K562 (cell line): ENCODE results near the gene RUVBL1. TPM values are rescaled to one million over a fixed set of nuclear protein-coding genes. Genes with fewer than 3 reads are reported as not detected.

Experiments used
- ATAC-seq: fragments of 200-7000 bp; cut with Tn5 transposase; 3 replicates; pipeline ENCODE4 v1.9.1; 2020; ENCODE audit warnings: moderate library complexity
- BruUV-seq: library from RNA; stranded (reverse); fragments of 400-500 nt; replicated peaks from 2 replicates; lab custom pipeline; 2021; lab: Mats Ljungman, UMichigan
- CTCF ChIA-PET: fragments of 300-600 bp; formaldehyde crosslinking; extraction: SDS; loops from one replicate; lab custom pipeline; 2021; ENCODE audit warnings: low intra/inter-chr PET ratio; lab: Yijun Ruan, JAX
- POLR2A ChIA-PET: fragments of 300-600, 350-650 bp; sonication (Branson Sonifier 250); formaldehyde crosslinking; extraction: SDS; loops from one replicate; lab custom pipeline; 2021; ENCODE audit warnings: antibody characterized with exemption, inconsistent platforms; lab: Yijun Ruan, JAX
- DNase-seq, 4 experiments: peaks; one replicate each; pipeline versions ENCODE4 v3.0.0 to v3.0.0-alpha.2; 2011 to 2018; ENCODE audit warnings: low spot score in 3 of 4, mixed read lengths in 3 of 4; ENCODE audit errors: extremely low read depth in 1 of 4
- FAIRE-seq: peaks from 2 replicates; lab custom pipeline; 2011; peaks lifted over from hg19 to GRCh38; lab: Jason Lieb, UNC
- H2AFZ ChIP-seq: 2 replicates; pipeline ENCODE4 v1.6.0; 2011; ENCODE audit warnings: low read depth, low read length, control low read depth, inconsistent platforms
- H3K27ac ChIP-seq: fragments of 200-600 bp; 3 replicates; pipeline ENCODE4 v1.8.0; 2011; ENCODE audit warnings: low read depth, mild to moderate bottlenecking, control low read depth, inconsistent platforms, low read length, moderate library complexity, mixed read lengths; ENCODE audit errors: extremely low read depth
- H3K27me3 ChIP-seq, 2 experiments: fragments of 300-600 bp in 1 of 2; 2 replicates in 1 of 2; 3 replicates in 1 of 2; pipeline versions ENCODE4 v1.6.0 to v1.8.0; 2011; ENCODE audit warnings: inconsistent platforms in 2 of 2, low read length in 2 of 2, mild to moderate bottlenecking in 1 of 2, mixed read lengths in 1 of 2, moderate library complexity in 1 of 2; ENCODE audit not compliant: control insufficient read depth in 2 of 2, insufficient read depth in 2 of 2
- H3K36me3 ChIP-seq: fragments of 300-600 bp; 3 replicates; pipeline ENCODE4 v1.8.0; 2011; ENCODE audit warnings: mild to moderate bottlenecking, low read length, inconsistent platforms; ENCODE audit not compliant: control insufficient read depth, insufficient read depth
- H3K4me1 ChIP-seq, 2 experiments: fragments of 200-600 bp in 1 of 2; replicated peaks in 1 of 2; 2 replicates in 1 of 2; 3 replicates in 1 of 2; pipeline versions ENCODE4 v1.5.1 to v1.8.0; 2011; ENCODE audit warnings: inconsistent platforms in 2 of 2, low read length in 2 of 2, mild to moderate bottlenecking in 1 of 2, mixed read lengths in 1 of 2, moderate library complexity in 1 of 2; ENCODE audit not compliant: control insufficient read depth in 2 of 2, insufficient read depth in 2 of 2
- H3K4me2 ChIP-seq: 2 replicates; pipeline ENCODE4 v1.6.1; 2011; ENCODE audit warnings: low read length, control low read depth, inconsistent platforms, mixed read lengths; ENCODE audit not compliant: insufficient read depth
- H3K4me3 ChIP-seq: fragments of 200-600 bp; sonication (generic), shearing (Covaris generic); 2 replicates; pipeline ENCODE4 v1.5.1; 2016; ENCODE audit warnings: control low read depth, inconsistent platforms
- H3K79me2 ChIP-seq: fragments of 200-600 bp; 3 replicates; pipeline ENCODE4 v1.8.0; 2011; ENCODE audit warnings: low read length, inconsistent platforms; ENCODE audit not compliant: control insufficient read depth, insufficient read depth
- H3K9ac ChIP-seq, 2 experiments: 2 replicates each; pipeline versions ENCODE4 v1.6.0 to v1.6.1; 2011; ENCODE audit warnings: low read depth in 2 of 2, low read length in 2 of 2, control low read depth in 1 of 2, inconsistent platforms in 1 of 2, mild to moderate bottlenecking in 1 of 2, mixed read lengths in 1 of 2; ENCODE audit not compliant: insufficient read depth in 1 of 2
- H3K9me1 ChIP-seq: one replicate; pipeline ENCODE4 v1.6.0; 2011; ENCODE audit warnings: inconsistent platforms, mild to moderate bottlenecking, low read length, moderate library complexity; ENCODE audit not compliant: control insufficient read depth, insufficient read depth
- H3K9me3 ChIP-seq: replicated peaks from 2 replicates; pipeline ENCODE4 v1.5.1; 2011; ENCODE audit warnings: low read depth, low read length, inconsistent platforms; ENCODE audit not compliant: control insufficient read depth, insufficient read depth
- H4K20me1 ChIP-seq: replicated peaks from 2 replicates; pipeline ENCODE4 v1.6.1; 2011; ENCODE audit warnings: low read length, inconsistent platforms, mixed read lengths; ENCODE audit not compliant: control insufficient read depth, insufficient read depth
- CTCFL ChIP-seq: IDR thresholded peaks from 2 replicates; pipeline ENCODE4 v1.6.1; 2011; ENCODE audit warnings: borderline replicate concordance, low read depth, mild to moderate bottlenecking, moderate library complexity, low read length; ENCODE audit not compliant: insufficient read depth, poor library complexity, severe bottlenecking
- ETV6 ChIP-seq, 3 experiments: fragments of 150-350 bp in 1 of 3; sonication (generic) in 1 of 3; formaldehyde crosslinking in 1 of 3; IDR thresholded peaks; 2 replicates each; pipeline versions ENCODE4 v1.6.1 to v1.8.0; 2014 to 2022; ENCODE audit warnings: borderline replicate concordance in 2 of 3, low read depth in 2 of 3, antibody characterized with exemption in 1 of 3, low read length in 1 of 3, mild to moderate bottlenecking in 1 of 3, missing genetic modification reagents in 1 of 3
- KDM2B ChIP-seq: fragments of 250-450 bp; sonication (Bioruptor Pico); IDR thresholded peaks from 2 replicates; pipeline ENCODE4 v1.8.0; 2021; ENCODE audit warnings: mild to moderate bottlenecking, moderate library complexity
- NCOR1 ChIP-seq: fragments of 450-650 bp; IDR thresholded peaks from 2 replicates; pipeline ENCODE4 v1.6.1; 2016; ENCODE audit warnings: mild to moderate bottlenecking, moderate library complexity
- PYGO2 ChIP-seq: fragments of 450-650 bp; IDR thresholded peaks from 2 replicates; pipeline ENCODE4 v1.6.1; 2016; ENCODE audit warnings: mild to moderate bottlenecking, missing genetic modification characterization, moderate library complexity, missing compliant biosample characterization
- RERE ChIP-seq: sonication (generic); formaldehyde crosslinking; IDR thresholded peaks from 2 replicates; pipeline ENCODE4 v1.8.0; 2023; ENCODE audit warnings: missing genetic modification reagents, mild to moderate bottlenecking, borderline replicate concordance
- SMAD3 ChIP-seq: fragments of 450-650 bp; formaldehyde crosslinking; conservative IDR thresholded peaks from 2 replicates; pipeline ENCODE4 v1.4.0; 2020; ENCODE audit warnings: mild to moderate bottlenecking
- ZNF143 ChIP-seq: sonication (generic); formaldehyde crosslinking; IDR thresholded peaks from 2 replicates; pipeline ENCODE4 v1.9.0; 2022; ENCODE audit warnings: mild to moderate bottlenecking, missing genetic modification reagents
- ZNF347 ChIP-seq: fragments of 450-650 bp; formaldehyde crosslinking; IDR thresholded peaks from 2 replicates; pipeline ENCODE4 v1.4.0; 2020; ENCODE audit warnings: low read depth, mild to moderate bottlenecking, moderate library complexity
- WGBS: fragments of 100-300 bp; shearing (Covaris generic); methylation state at CpG from one replicate; pipeline ENCODE4 v1.1.6; 2016; ENCODE audit warnings: low coverage, mixed read lengths; ENCODE audit not compliant: insufficient coverage; ENCODE audit errors: missing lambda C conversion rate; 5-methylcytosine and 5-hydroxymethylcytosine counted together
- in situ Hi-C: fragments of 300-500 bp; cut with MboI; formaldehyde crosslinking; loops from 4 replicates; pipeline ENCODE4 v1.15.0; 2018; ENCODE audit warnings: inconsistent platforms, mixed read lengths
- intact Hi-C: fragments of 100-400 bp; cut with micrococcal nuclease; formaldehyde crosslinking; loops from 2 replicates; pipeline ENCODE4 v1.14.2; 2022
- polyA plus RNA-seq, 8 experiments: library from polyadenylated mRNA; depleted of rRNA in 4 of 8; stranded (reverse) in 5 of 8; unstranded in 3 of 8; fragments of >200 nt; fragmentation: Nextera tagmentation in 2 of 8; fragmentation: Illumina TruSeq in 1 of 8; extraction: Ambion mirVana in 2 of 8; extraction: Trizol in 1 of 8; gene quantifications; 2 replicates each; pipeline versions ENCODE4 v1.2.1 to v1.2.3, GENCODE V29; 2011 to 2014; ENCODE audit warnings: inconsistent platforms in 1 of 8, missing spikeins in 1 of 8
- total RNA-seq, 7 experiments: library from RNA; depleted of rRNA in 6 of 7; stranded (reverse); fragments of >200 nt in 6 of 7; fragmentation: Illumina TruSeq in 2 of 7; extraction: Trizol in 2 of 7; gene quantifications; 2 replicates each; pipeline versions ENCODE4 v1.2.1 to v1.2.3, GENCODE V29; 2011 to 2021; ENCODE audit warnings: low replicate concordance in 1 of 7

RUVBL1 gene
- total and polyA plus RNA-seq, 9 of the 15 experiments (the other 6 are each of a cell fraction or from before 2014, with no cell fraction given) = 20.7 to 147 (median 113) TPM

- H2AFZ ChIP-seq = no peak overlapping the region
- H4K20me1 ChIP-seq = no peaks in the 10 kb centered on the region
- no peak overlapping the region for H3K4me3 ChIP-seq
- in situ Hi-C loops = no loop called here
- ATAC-seq = no peak
- intact Hi-C loops = no loop called here
- CTCF ChIA-PET = no interaction called here
- H3K4me2 ChIP-seq = no peak overlapping the region
- H3K9me3 ChIP-seq = no peaks in the 10 kb centered on the region
- no peaks in the 10 kb centered on the region for H3K79me2 ChIP-seq
- 59% methylated on average over 2 of the region's 4 CpGs for WGBS
- no TSS peak for BruUV-seq
- POLR2A ChIA-PET = no interaction called here
- no peak overlapping the region for H3K27ac ChIP-seq
- DNase-seq = no peak
- H3K36me3 ChIP-seq = no peaks in the 10 kb centered on the region
- peaks cover 13 to 18% of the 10 kb centered on the region in 2 experiments; a peak in 4 of 5 replicates for H3K4me1 ChIP-seq
- TF ChIP-seq NCOR1 (no peak), RERE (CRISPR knock-in tag) (no peak), PYGO2 (tag) (no peak), CTCFL (no peak), ZNF143 (CRISPR knock-in tag) (no peak), SMAD3 (no peak), ZNF347 (no peak), KDM2B (CRISPR knock-in tag) (no peak), ETV6 (IDR thresholded peaks at IDR 0.05; ENCODE audit: borderline replicate concordance in 1 of 2, low read depth in 2 of 2, low read length in 1 of 2) (no peak), ETV6 (CRISPR knock-in tag; IDR thresholded peaks at IDR 0.05; ENCODE audit: borderline replicate concordance) (no peak)
- H3K27me3 ChIP-seq = no peaks in the 10 kb centered on the region
- no peaks in the 10 kb centered on the region for H3K9me1 ChIP-seq
- H3K9ac ChIP-seq = no peak overlapping the region
- FAIRE-seq = no peak
Measured at GRCh38 chr3:128143496-128143895, 19.9 kb upstream of the RUVBL1 start.
